GM19468 (cell line): ENCODE results near the gene SAE1.
"Not testable (repeated sequence)": the region's sequence is repeated elsewhere in the genome, so short reads cannot be mapped to it uniquely, and the experiment has no call there.

Experiments
- ATAC-seq: cut with Tn5 transposase; IDR thresholded peaks from one replicate; pipeline ENCODE4 v1.9.1; 2021; ENCODE audit warnings: mild to moderate bottlenecking, moderate library complexity, moderate number of reproducible peaks; ENCODE audit not compliant: unreplicated experiment; ENCODE audit errors: extremely low read depth

The SAE1 gene

GRCh38 chr19:47130589-47131227, at the start of gene SAE1:
SAE1 (plus strand) TSS chr19:47130835; CDS start chr19:47130931, 96 bp downstream.
- ATAC-seq, result peak; percentile 71

GRCh38 chr19:47081095-47081494, 49.5 kb upstream of the SAE1 start:
- ATAC-seq, result no peak

- no peak for ATAC-seq
Observed at GRCh38 chr19:47082493-47082892, 48.1 kb upstream of the SAE1 start.

- ATAC-seq, result no peak
Observed at GRCh38 chr19:47084879-47085439, 45.7 kb upstream of the SAE1 start.

GRCh38 chr19:47086280-47086679, 44.4 kb upstream of the SAE1 start:
- no peak for ATAC-seq

GRCh38 chr19:47089767-47090350, 40.8 kb upstream of the SAE1 start:
- ATAC-seq, result no peak

GRCh38 chr19:47093254-47093653, 37.4 kb upstream of the SAE1 start:
- ATAC-seq, result no peak

- no peak for ATAC-seq
Observed at GRCh38 chr19:47093841-47094240, 36.8 kb upstream of the SAE1 start.

GRCh38 chr19:47094557-47095475, 35.8 kb upstream of the SAE1 start:
- ATAC-seq, result no peak

- ATAC-seq, result no peak
Observed at GRCh38 chr19:47095476-47096099, 35.0 kb upstream of the SAE1 start.

GRCh38 chr19:47096100-47096704, 34.4 kb upstream of the SAE1 start:
- no peak for ATAC-seq

- ATAC-seq, result no peak
Observed at GRCh38 chr19:47096721-47097120, 33.9 kb upstream of the SAE1 start.

GRCh38 chr19:47097396-47098201, 33.0 kb upstream of the SAE1 start:
- ATAC-seq, result no peak

- no peak for ATAC-seq
Observed at GRCh38 chr19:47098608-47099007, 32.0 kb upstream of the SAE1 start.

- ATAC-seq, result no peak
Observed at GRCh38 chr19:47099576-47100050, 31.0 kb upstream of the SAE1 start.

- ATAC-seq, result no peak
Observed at GRCh38 chr19:47100290-47100689, 30.3 kb upstream of the SAE1 start.

- ATAC-seq, result not testable (repeated sequence)
Observed at GRCh38 chr19:47101116-47101515, 29.5 kb upstream of the SAE1 start.

GRCh38 chr19:47102346-47103060, 28.1 kb upstream of the SAE1 start:
- ATAC-seq, result no peak
